WTC11 (cell line): ENCODE results near the gene ITGB4.

ENCODE experiments used
- CBFB ChIP-seq: sonication (generic); formaldehyde crosslinking; IDR thresholded peaks from 2 replicates; pipeline ENCODE4 v1.8.1; 2022; ENCODE audit warnings: mild to moderate bottlenecking, low read depth, missing genetic modification reagents
- CTCF ChIP-seq: fragments of 200-600 bp; IDR thresholded peaks from 2 replicates; pipeline ENCODE4 v1.8.0; 2022; ENCODE audit warnings: antibody characterized with exemption
- MAX ChIP-seq: sonication (generic); formaldehyde crosslinking; IDR thresholded peaks from 2 replicates; pipeline ENCODE4 v1.8.0; 2022; ENCODE audit warnings: mild to moderate bottlenecking, missing genetic modification reagents
- SP1 ChIP-seq: sonication (generic); formaldehyde crosslinking; conservative IDR thresholded peaks from 2 replicates; pipeline ENCODE4 v1.8.1; 2022; ENCODE audit warnings: missing genetic modification reagents

DNA sequence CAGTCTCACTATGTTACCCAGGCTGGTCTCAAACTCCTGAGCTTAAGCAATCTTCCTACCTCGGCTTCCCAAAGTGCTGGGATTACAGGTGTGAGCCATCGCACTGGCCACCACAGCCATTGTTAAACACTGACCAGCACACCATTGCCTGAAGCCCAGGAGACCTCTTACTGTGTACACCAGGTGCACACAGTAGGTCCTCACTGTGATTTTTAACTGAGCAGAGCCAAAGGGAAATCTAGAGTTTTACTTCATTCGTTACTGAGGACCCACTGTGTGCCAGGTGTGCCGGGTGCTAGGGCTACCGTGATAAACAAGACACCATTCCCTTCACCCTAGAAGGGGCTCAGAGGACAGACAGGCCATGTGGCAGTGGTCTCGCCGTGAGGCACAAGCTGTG lies 4.2 kb downstream of the ITGB4 start:
- no peak for TF ChIP-seq MAX (CRISPR knock-in tag)
- no peak for TF ChIP-seq CBFB (CRISPR knock-in tag)
- no peak for TF ChIP-seq CTCF
- no peak for TF ChIP-seq SP1 (CRISPR knock-in tag)
